Neutrophil (primary cell): ENCODE data around the gene CCL22.

ENCODE experiments used
- H3K27ac ChIP-seq: fragments of 200-600 bp; sonication (generic); 2 replicates; pipeline ENCODE4 v1.5.1; 2016; ENCODE audit warnings: mild to moderate bottlenecking, moderate library complexity
- H3K27me3 ChIP-seq: fragments of 200-600 bp; sonication (generic); 2 replicates; pipeline ENCODE4 v1.6.0; 2016; ENCODE audit warnings: mild to moderate bottlenecking
- H3K36me3 ChIP-seq: fragments of 200-600 bp; sonication (generic); 2 replicates; pipeline ENCODE4 v1.5.1; 2017
- H3K4me1 ChIP-seq, 2 experiments: fragments of 200-600 bp in 1 of 2; sonication (generic) in 1 of 2; 1 replicate in 1 of 2; 2 replicates in 1 of 2; pipeline versions ENCODE4 v1.5.1 to v1.6.1; 2013 to 2016; ENCODE audit warnings: low read depth in 1 of 2, low read length in 1 of 2, mild to moderate bottlenecking in 1 of 2, moderate library complexity in 1 of 2; ENCODE audit not compliant: control insufficient read depth in 1 of 2, insufficient read depth in 1 of 2
- H3K4me3 ChIP-seq, 2 experiments: fragments of 200-600 bp in 1 of 2; sonication (generic) in 1 of 2; 1 replicate in 1 of 2; 2 replicates in 1 of 2; pipeline ENCODE4 v1.5.1; 2013 to 2016; ENCODE audit warnings: low read depth in 1 of 2, low read length in 1 of 2, mild to moderate bottlenecking in 1 of 2, moderate library complexity in 1 of 2
- H3K9me3 ChIP-seq: fragments of 200-600 bp; sonication (generic); 2 replicates; pipeline ENCODE4 v1.5.1; 2016
- TF ChIP-seq, protein P1 (sequence below): fragments of 200-600 bp; sonication (generic); IDR thresholded peaks from 2 replicates; pipeline ENCODE4 v1.5.1; 2016; ENCODE audit warnings: antibody characterized with exemption

The CCL22 gene

GRCh38 chr16:57316390-57317017 lies 42.1 kb upstream of the CCL22 start:
- Histone ChIP-seq H3K27me3 (peaks cover 11% of the 10 kb centered on the region), H3K36me3 (no peaks in the 10 kb centered on the region), H3K27ac (no peak overlapping the region), H3K4me3 (no peak overlapping the region), H3K9me3 (no peaks in the 10 kb centered on the region), H3K4me1 (no peaks in the 10 kb centered on the region)
- TF ChIP-seq, protein P1, sequence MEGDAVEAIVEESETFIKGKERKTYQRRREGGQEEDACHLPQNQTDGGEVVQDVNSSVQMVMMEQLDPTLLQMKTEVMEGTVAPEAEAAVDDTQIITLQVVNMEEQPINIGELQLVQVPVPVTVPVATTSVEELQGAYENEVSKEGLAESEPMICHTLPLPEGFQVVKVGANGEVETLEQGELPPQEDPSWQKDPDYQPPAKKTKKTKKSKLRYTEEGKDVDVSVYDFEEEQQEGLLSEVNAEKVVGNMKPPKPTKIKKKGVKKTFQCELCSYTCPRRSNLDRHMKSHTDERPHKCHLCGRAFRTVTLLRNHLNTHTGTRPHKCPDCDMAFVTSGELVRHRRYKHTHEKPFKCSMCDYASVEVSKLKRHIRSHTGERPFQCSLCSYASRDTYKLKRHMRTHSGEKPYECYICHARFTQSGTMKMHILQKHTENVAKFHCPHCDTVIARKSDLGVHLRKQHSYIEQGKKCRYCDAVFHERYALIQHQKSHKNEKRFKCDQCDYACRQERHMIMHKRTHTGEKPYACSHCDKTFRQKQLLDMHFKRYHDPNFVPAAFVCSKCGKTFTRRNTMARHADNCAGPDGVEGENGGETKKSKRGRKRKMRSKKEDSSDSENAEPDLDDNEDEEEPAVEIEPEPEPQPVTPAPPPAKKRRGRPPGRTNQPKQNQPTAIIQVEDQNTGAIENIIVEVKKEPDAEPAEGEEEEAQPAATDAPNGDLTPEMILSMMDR = no peak

DNA sequence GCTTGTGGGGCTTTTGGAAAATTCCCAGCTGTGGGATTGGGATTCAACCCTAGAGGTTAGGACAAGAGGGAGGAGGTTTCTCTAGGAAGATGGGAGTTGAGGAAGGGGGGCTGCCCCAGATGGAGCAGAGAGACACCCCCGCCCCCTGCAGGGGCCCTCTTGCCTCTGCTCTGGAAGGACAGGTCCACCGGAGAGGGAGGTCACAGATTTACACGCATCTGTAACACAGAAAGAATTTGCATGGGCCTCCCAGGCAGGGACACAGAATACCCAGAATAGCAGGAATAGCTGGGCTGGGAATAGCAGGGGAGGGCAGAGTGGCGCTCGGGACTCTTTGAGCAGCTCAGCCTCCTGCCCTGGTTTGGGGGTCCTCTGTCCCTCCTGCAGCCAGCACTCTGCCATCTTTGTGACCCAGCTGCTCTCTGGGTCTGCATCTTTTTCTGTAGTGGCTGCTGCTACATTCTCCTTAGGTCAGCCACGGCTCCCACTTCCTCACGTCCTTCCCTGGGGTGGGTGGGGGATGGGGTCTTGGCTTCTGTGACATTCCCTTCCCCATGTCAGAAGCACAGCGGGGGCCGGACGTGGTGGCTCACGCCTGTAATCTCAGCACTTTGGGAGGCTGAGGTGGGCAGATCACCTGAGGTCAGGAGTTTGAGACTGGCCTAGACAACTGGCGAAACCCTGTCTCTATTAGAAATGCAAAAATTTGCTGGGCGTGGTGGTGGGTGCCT lies 40.2 kb upstream of the CCL22 start:
- TF ChIP-seq, protein P1 = no peak
- H3K4me1 ChIP-seq = no peaks in the 10 kb centered on the region
- H3K9me3 ChIP-seq = no peaks in the 10 kb centered on the region
- H3K4me3 ChIP-seq = no peak overlapping the region
- peaks cover 3% of the 10 kb centered on the region for H3K27me3 ChIP-seq
- H3K36me3 ChIP-seq = no peaks in the 10 kb centered on the region
- no peak overlapping the region for H3K27ac ChIP-seq

GRCh38 chr16:57319646-57320045 lies 38.9 kb upstream of the CCL22 start:
- no peak overlapping the region for H3K27ac ChIP-seq
- TF ChIP-seq, protein P1 = no peak
- H3K4me1 ChIP-seq = no peaks in the 10 kb centered on the region
- H3K9me3 ChIP-seq = no peaks in the 10 kb centered on the region
- H3K4me3 ChIP-seq = no peak overlapping the region
- H3K36me3 ChIP-seq = no peaks in the 10 kb centered on the region
- H3K27me3 ChIP-seq = no peaks in the 10 kb centered on the region

DNA sequence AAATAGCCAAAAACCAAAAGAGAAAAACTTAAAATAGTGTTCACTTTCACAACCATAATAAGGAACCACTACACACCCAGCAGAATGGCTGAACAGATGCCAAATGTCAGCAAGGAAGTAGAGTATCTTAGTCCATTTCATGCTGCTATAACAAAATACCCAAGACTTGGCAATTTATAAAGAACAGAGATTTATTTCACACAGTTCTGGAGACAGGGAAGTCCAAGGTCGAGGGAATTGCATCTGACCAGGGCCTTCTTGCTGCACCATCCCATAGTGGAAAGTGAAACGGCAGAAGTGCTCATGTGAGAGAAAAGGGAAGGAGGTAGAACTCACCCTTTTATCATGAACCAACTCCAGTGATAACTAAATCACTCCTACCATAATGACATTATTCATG lies 33.8 kb upstream of the CCL22 start:
- no peaks in the 10 kb centered on the region for H3K4me1 ChIP-seq
- TF ChIP-seq, protein P1 = no peak
- H3K4me3 ChIP-seq = no peak overlapping the region
- no peaks in the 10 kb centered on the region for H3K36me3 ChIP-seq
- no peak overlapping the region for H3K27ac ChIP-seq
- no peaks in the 10 kb centered on the region for H3K27me3 ChIP-seq
- no peaks in the 10 kb centered on the region for H3K9me3 ChIP-seq

- peaks cover under 1% of the 10 kb centered on the region for H3K27me3 ChIP-seq
- TF ChIP-seq, protein P1 = no peak
These were observed 33.1 kb upstream of the CCL22 start for GRCh38 chr16:57325458-57325857.

More at GRCh38 chr16:57325458-57325857, 33.1 kb upstream of the CCL22 start:
- Histone ChIP-seq H3K4me1 (no peaks in the 10 kb centered on the region), H3K36me3 (no peaks in the 10 kb centered on the region), H3K9me3 (no peaks in the 10 kb centered on the region), H3K4me3 (no peak overlapping the region), H3K27ac (no peak overlapping the region)
